Measurements from ENCODE around the gene CAP2.

- TF ChIP-seq CTCF (IDR thresholded peaks at IDR 0.05) (no peak), POLR2A (IDR thresholded peaks at IDR 0.05) (no peak)
Observed at GRCh38 chr6:17439243-17439993, 46.0 kb downstream of the CAP2 start.

Measured in thyroid gland (tissue), 4 donors.